Bronchial epithelial cell (primary cell): Measurements from ENCODE around the gene KCNG4. TPM values are rescaled to one million over a fixed set of nuclear protein-coding genes. Genes with fewer than 3 reads are reported as not detected.

Experiments used
- DNase-seq: peaks from one replicate; pipeline ENCODE4 v3.0.0-alpha.2; 2010; ENCODE audit warnings: low read depth
- FAIRE-seq: peaks from 2 replicates; lab custom pipeline; 2011; peaks lifted over from hg19 to GRCh38; lab: Jason Lieb, UNC
- H3K27me3 ChIP-seq: 2 replicates; pipeline ENCODE4 v1.5.1; 2011; ENCODE audit warnings: low read length; ENCODE audit not compliant: control insufficient read depth, insufficient read depth
- H3K36me3 ChIP-seq: 2 replicates; pipeline ENCODE4 v1.5.1; 2011; ENCODE audit warnings: low read length; ENCODE audit not compliant: control insufficient read depth, insufficient read depth
- H3K4me3 ChIP-seq: 2 replicates; pipeline ENCODE4 v1.5.1; 2011; ENCODE audit warnings: mild to moderate bottlenecking, low read depth, low read length, control low read depth
- CTCF ChIP-seq: IDR thresholded peaks from 2 replicates; pipeline ENCODE4 v1.5.1; 2011; ENCODE audit warnings: mild to moderate bottlenecking, moderate library complexity, low read length, control low read depth, inconsistent platforms; ENCODE audit not compliant: insufficient read depth, severe bottlenecking
- total RNA-seq: library from RNA; depleted of rRNA; stranded (reverse); fragments of >200 nt; gene quantifications from 2 replicates; pipeline ENCODE4 v1.2.1, GENCODE V29; 2014

Gene KCNG4
- total RNA-seq, 1 donor from 2014 or later: not detected

- FAIRE-seq (no peak), DNase-seq (no peak)
- Histone ChIP-seq H3K36me3 (no peaks in the 10 kb centered on the region), H3K4me3 (no peak overlapping the region), H3K27me3 (no peaks in the 10 kb centered on the region)
- TF ChIP-seq CTCF: no peak
Measured at GRCh38 chr16:84245956-84246678, 6.3 kb upstream of the KCNG4 start.

GRCh38 chr16:84244728-84245127 is 4.9 kb upstream of the KCNG4 start:
- no peak for FAIRE-seq
- Histone ChIP-seq H3K36me3 (no peaks in the 10 kb centered on the region), H3K27me3 (peaks cover 3% of the 10 kb centered on the region), H3K4me3 (no peak overlapping the region)
- no peak for DNase-seq
- TF ChIP-seq CTCF: no peak

- Histone ChIP-seq H3K27me3 (peaks cover 10% of the 10 kb centered on the region), H3K4me3 (no peak overlapping the region), H3K36me3 (no peaks in the 10 kb centered on the region)
- no peak for TF ChIP-seq CTCF
- DNase-seq: no peak
- FAIRE-seq: no peak
Measured at GRCh38 chr16:84243732-84244131, 3.9 kb upstream of the KCNG4 start.

- no peak for TF ChIP-seq CTCF
- DNase-seq: no peak
- Histone ChIP-seq H3K36me3 (no peaks in the 10 kb centered on the region), H3K27me3 (peaks cover 14% of the 10 kb centered on the region), H3K4me3 (no peak overlapping the region)
- FAIRE-seq: no peak
Measured at GRCh38 chr16:84242839-84243238, 3.0 kb upstream of the KCNG4 start.

GRCh38 chr16:84241778-84242177 is 2.0 kb upstream of the KCNG4 start:
- Histone ChIP-seq H3K27me3 (peaks cover 14% of the 10 kb centered on the region), H3K36me3 (no peaks in the 10 kb centered on the region), H3K4me3 (no peak overlapping the region)
- TF ChIP-seq CTCF: no peak
- no peak for DNase-seq
- no peak for FAIRE-seq

GRCh38 chr16:84240455-84240854 is 643 bp upstream of the KCNG4 start:
- no peak overlapping the region for H3K4me3 ChIP-seq
- DNase-seq (no peak), FAIRE-seq (no peak)
- no peak for TF ChIP-seq CTCF
- H3K36me3 ChIP-seq: no peaks in the 10 kb centered on the region
- H3K27me3 ChIP-seq: peaks cover 14% of the 10 kb centered on the region
